SKM-1 treated with dmso at 0.1 percent for 144 hours (cell line): ENCODE data around the gene FBLIM1.

ENCODE experiments used
- DNase-seq: peaks from one replicate; lab custom pipeline; 2025; ENCODE audit not compliant: unreplicated experiment; lab: John Stamatoyannopoulos, UW

Gene FBLIM1

DNA sequence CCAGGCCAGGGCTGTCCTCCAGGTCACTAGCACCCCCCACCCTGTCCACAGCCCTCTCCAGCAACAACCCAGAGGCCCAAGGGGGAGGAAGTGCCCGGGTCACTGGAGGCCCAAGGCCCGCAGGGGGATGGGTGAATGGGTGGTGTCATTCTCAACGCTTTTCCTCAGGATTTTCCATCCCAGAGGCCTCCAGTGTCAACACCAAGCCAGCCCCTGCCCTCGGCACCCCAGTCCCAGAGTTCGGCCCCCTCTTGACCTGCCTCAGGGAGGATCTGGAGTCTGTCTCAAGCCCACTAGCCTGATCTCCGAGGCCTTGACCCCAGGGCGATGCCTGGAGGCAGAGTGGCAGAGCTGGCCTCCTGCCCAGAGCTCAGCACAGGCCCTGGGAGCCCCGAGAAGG is 11.2 kb upstream of the FBLIM1 start:
- DNase-seq: no peak

DNA sequence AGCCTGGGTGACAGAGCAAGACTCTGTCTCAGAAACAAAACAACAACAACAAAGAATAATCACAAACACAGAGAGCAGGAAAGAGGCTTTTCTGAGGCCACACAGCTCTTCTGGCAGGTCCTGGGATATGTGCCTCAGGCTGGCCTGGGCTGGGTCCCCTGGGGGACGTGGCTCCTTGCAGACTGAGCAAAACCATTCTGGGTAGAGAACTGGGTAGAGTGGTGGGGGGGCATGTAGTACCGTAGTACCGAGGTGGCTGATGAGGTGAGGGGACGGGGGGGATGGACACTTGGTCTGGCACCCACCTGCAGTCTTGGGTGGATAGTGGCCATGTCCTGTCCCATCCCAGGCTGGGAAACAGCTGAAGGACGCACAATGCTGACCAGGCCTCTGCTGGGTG is 10.3 kb upstream of the FBLIM1 start:
- DNase-seq: no peak

DNA sequence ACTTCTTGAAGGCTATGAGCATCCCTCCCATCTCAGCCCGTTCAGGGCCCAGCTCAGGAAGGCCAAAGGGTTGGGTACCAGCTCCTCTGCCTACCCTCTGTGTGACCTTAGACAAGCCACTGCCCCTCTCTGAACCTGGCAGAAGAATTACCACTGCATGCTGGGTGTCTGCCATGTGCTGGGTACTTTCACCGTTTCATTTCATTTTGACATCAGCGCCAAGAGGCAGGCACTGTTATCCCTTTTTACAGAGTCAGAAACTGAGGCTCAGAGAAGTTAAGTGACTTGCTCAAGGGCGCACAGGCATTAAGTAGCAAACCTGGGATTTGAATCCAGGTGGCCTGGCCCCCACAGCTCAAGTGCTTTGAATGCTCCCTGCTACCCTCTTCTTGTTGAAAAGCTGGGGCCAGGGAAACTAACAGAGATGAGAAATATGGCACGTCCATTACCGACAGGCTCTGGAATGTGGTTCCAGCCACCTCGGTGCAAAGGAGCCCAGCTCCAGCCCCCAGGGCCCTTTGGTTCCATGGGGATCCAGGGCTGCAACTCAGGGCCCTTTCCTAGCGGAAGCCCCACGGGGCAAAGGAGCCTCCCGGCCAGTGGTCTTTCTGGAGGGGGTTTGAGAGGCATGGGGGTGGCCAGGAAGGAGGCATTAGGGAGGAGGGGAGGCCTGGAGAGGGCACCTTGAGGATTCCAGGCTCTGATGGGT is 9.8 kb upstream of the FBLIM1 start:
- DNase-seq: no peak

DNA sequence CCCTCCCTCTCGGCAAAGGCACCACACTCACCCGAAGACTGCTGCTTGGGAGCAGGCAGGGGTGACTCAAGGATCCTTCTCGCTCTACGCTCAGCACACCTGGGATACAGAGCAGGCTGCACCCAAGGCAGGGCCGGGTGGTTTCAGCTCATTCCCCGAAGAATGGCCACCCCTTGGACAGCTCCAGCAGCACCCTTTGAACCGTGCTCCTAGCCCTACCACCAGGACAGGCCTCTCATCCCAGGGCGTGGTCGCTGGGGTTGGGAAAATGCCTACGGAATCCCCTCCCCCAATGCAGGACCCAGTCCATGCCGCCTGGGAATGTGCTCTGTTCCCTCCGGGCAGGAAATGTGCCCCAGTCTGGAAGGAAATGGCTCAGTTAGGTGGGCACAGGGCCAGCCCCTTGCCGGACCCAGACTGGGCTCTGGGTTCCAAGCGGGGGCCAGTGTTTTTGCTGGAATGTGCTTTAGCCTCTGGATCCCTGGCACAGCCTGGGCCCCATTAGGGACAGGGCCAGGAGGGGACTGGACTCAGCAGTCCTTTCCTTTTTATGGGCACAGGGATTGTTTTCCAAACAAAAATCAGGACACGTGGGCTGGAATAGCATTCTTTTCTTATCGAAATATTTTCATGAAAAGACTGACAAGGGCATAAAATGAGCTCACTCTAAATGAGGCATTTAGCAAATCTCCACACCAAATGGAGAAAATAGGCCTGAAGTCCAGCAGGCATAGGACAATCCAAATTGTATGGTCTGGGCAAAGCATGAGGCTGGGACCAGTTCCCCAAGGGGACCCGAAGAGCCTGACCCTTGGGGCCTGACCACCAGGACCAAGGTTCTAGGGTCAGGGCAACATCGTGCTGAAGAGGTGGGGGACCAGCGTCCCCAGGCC is 8.9 kb upstream of the FBLIM1 start:
- no peak for DNase-seq

DNA sequence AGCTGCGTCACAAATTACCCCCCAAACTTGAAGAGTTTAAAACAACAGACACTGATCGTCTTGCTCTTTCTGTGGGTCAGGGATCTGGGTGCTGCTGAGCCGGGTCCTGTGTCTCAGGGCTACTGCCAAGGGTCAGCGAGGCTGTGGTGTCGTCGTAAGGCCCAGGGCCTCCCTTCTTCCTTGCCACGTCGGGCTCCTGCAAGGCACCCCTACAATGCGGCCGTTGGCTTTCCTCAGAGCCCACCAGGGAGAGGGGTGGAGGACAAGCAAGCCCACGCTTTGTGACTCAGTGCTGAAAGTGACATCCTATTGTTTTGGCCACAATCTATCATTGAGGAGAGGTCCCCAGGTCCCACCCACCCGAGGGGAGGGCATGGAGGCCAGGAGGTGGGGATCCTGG is 7.7 kb upstream of the FBLIM1 start:
- DNase-seq: no peak

DNA sequence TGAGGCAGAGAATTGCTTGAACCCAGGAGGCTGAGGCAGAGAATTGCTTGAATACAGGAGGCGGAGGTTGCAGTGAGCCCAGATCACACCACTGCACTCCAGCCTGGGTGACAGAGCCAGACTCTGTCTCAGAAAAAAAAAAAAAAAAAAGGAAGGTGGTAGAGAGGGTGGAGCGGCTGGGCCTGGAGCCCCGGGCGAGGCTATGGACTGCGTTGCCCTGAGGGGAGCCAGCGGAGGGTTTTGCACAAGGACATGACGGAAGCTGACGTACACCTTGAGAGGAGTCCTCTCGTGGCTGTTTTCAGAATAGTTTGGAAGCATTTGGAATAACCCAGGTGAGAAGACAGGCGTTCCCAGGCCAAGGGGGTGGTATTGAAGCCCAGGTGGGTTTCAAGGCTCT is 6.9 kb upstream of the FBLIM1 start:
- no peak for DNase-seq

DNA sequence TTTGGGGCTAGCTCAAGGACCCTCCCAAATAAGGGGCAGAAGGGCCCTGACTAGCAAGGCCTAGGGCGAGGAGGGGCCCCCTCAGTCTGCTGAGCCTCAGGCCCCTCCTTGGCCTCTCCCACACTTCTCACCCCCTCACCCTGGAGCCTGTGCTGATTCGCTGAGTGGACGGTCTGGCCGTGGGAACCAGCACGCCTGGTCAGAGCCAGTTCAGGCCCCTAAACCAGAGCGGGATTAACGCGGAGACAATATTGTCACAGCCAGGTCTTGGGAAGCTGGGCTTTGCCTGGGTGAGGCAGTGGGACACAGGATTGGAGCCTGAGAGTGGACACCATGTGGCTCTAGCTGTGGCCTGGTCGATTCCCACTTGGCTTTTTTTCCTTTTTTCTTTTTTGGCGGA is 4.8 kb upstream of the FBLIM1 start:
- no peak for DNase-seq

DNA sequence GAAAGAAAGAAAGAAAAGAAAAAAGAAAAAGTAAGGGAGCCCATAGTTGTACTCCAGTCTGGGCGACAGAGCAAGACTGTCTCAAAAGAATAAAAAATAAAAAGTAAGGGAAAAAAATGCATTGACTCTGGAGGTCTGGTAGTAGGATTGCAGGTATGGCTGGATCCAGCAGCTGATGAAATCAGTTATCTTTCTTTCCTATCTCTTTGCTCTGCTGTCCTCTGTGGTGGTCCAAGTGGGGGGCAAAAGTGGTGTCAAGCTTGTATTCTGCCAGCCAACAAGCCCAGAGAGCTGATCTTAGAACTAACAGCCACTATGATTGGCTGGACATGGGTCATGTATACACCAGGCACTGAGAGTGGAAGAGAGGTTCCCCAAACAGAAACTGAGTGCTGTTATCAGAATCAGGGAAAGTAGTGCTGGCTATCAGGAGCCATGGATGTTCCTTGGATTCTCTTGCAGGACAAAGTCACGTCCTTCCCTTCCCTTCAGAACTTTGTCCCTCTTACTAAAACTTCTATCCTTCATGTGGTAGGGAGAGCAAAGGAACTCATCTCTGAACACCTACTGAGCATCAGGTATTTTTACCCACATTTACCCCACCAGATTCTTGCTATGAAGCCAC is 3.5 kb upstream of the FBLIM1 start:
- DNase-seq: no peak

DNA sequence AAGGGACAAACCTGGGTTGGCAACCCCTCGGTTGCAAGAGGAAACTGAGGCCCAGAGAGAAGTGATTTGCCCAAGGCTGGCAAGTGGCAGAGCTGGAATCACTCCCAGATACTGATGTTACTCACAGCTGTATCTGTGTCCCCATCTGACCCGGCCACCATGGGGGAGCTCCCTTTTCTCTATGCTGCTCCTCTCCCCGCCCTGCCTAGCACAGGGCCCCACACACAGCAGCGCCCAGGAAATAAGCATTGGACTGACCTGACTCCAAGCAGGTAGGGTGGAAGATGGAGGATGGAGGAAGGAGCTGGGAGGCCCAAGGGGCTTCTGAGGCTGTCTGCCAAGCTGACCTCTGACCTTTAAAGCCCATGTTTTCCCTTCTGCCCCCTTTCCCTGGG is 3.0 kb upstream of the FBLIM1 start:
- DNase-seq: no peak

DNA sequence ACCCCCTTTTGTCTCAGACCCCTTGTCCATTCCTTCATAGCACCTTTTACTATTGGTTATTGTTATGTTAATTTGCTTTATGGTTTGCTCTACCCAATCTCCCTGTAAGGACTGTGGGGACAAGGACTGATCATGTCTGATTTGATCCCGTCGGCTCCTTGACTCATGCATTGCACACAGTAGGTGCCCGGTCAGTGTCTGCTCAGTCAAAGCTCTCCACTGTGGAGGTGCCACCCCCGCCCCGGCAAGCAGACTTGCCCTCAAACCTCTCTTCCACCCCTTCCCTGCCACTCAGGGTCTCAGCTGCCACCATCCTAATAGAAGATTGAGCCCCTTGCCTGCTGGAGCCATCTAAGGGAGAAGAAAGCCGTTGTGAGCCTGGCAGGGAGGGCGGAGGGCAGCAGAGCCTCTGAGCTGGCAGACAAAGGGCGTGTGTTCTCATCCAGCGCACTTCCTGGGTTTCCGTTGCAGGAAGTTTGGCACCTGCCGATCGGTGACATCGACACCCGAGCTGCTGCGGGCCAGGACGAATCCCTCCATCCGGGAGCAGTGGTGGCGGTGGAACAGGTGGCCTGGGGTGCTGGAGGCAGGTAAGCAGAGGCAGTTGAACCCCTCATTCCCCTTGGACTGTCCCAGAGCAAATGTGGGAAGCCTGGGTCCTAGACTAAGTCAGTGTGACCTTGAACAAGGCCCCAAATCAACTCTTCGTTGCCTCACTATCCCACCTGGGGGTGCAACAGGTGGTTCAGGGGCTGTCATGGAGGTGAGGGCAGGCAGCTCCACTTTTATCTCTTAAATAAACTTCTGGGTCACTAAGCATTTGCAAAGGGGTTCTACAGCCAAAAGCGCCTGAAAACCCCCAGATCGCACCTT is 2.2 kb upstream of the FBLIM1 start:
- DNase-seq: no peak

DNA sequence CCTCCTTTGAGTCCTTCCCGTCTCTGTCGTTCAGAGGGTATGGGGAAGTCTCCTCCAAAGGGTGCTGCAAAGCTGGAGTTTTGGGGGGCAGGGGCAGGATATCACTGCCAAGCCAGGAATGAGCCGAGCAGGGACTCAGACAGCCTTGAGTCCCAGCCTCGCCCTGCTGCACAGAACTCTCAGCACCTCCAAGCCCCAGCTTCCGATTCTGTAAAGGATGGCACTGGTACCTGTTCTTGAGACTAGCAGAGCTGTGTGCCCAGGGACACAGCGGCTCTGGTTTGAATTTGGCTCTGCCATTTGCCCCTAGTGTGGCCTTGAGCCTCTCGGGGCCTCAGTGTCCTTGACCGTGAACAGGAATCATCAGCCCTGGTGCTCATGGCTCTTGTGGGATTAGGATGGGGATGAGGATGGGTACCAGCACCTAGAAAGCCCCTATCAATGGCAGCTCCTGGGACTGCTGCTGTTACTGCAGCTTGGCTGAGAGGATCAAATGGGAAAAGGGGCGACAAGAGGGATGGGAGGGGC is 1.5 kb upstream of the FBLIM1 start:
- DNase-seq: no peak

DNA sequence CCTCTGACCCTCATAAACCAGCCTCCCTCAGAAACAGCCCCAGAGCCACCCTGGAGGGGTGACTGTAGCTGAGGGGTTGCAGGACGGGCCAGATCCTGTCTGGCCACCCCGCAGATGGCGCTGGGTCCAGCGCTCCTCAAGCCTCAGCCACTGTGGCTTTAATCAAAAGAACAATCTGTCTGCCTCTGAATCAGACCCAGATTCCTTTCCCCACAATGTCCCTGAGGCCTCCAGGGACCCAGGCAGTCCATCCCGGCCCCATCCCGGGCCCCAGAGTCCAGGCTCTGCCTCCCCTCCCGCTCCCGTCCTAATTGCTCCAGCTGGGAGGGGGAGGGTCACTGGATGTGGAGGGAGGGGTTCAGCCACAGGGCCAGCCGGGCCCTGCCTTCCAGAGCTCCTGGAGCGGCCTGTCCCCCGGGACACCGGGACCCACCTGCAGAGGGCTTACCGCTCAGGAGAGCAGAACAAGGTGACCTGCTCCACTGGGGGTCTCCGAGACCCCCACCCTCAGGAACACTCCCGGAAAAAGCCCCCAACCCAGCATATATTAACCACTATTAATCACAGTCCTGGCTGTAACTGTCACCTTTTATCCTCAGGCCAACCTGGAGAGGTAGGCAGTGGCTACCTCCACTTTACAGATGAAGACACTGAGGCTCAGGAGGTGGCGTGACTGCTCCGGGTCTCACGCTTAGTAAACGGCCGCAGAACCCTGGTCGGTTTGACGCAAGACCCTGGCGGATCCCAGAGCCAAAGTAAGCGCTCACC is 836 bp upstream of the FBLIM1 start:
- DNase-seq: no peak

DNA sequence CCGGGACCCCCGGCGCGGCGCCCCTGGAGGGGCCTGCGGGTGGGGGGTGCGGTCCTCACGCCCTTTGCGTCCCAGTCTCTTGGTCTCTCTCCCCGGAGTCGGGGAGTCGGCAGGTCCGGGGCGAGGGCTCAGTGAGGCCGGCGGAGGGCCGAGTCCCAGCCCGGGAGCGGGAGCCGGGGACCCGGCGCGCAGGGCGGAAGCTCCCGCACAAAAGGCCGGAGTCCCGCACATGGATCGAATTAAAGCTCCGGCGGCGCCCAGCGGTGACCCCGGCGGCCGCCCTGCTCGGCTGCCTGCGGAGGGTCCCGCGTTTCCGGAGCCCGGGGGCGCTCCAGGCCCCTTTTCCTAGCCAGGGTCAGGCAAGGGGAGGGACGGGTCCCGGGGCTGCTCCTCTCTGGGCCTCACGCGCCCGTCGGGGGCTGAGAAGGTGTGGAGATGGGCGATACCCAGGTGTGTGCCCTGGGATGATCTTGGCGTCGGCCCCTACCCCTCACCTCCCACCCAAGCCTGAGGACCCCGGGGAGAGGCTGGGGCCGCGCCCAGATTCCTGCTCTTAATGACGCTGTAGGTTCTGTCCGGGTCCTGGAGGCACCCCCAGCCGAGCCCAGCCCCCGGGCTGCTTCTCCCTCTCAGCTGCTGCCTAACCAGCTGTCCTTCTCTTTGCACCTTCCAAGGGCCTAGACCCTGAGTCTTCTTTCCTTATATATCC is 512 bp downstream of the FBLIM1 start:
- DNase-seq: no peak

DNA sequence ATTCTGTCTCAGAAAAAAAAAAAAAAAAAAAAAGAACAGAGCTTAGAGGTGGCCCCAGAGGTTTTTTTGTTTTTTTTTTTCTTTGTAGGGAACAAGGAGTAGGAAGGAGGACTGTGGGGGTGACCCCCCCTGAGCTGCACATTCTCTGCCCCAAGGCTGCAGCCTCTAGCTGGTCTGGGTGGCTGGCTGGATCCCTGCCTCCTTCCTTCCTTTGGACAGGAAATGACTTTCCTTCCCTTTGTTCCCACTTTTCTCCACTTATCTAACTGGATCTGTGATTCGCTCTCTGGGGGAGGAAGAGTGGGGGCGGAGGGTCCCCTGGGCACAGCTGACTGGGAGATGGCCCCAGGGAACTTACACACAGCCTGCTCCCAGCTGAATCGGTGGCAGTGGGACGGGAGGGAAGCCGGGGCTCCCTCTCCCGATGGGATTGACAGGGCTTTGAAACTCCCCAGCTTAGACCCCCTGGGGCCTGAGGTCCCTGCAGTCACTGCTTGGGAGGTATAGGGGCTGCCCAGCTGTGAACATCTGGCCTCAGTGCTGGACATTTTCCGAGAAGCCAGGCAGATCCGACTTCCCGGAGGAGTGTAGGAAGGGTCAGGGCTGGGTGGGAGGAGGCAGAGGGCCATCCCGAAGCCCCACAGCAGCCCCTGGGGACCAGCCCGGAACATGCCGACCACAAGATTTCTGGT is 2.1 kb downstream of the FBLIM1 start:
- DNase-seq: no peak

DNA sequence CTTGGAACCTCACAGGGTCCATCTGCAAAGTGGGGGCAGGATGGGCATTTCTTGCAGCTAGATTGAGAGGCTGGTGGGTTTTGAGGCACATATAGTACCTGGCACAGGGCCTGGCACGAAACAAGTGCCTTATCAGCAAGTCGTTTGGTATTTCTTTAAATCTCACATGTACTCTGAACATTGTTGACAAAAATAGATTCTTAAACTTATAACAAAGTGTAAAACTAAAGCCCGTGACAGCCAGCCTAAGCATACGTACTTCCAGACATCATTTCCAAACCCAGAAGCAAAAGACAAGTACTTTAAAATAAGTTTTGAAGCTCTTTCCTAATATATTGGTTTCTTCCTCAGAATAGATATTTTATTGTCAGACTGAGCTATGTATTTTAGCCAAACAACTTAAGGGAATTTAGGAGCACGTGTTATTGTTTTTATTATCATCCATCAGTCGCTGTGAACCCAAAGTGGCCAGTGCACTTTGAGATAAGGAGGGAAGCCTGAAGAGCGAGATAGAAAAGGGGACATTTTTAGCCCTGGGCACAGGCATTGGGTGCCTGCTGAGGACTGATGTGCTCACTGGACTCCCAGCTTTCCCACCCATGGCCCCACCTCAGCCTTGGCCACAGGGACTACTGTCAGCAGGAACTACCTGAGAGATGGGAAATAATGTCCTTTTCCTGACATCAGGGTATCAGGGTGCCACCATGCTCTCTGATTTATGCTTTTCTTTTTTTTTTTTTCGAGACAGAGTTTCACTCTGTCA is 3.0 kb downstream of the FBLIM1 start:
- DNase-seq: no peak

DNA sequence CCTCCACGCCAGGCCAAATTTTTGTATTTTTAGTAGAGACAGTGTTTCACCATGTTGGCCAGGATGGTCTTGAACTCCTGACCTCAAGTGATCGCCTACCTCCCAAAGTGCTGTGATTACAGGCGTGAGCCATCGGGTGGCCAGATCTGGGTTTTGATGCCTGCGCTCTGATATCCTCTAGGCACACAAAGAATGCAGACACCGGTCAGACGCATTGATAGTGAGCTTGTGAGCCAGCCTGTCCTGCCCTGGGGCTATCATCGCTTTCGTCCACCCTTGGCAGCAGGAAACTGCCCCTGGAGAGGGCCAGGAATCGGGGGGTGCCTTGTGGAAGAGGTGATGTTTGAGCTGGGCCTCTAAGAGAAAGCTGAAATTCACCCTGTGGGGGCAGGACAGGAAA is 4.0 kb downstream of the FBLIM1 start:
- no peak for DNase-seq

DNA sequence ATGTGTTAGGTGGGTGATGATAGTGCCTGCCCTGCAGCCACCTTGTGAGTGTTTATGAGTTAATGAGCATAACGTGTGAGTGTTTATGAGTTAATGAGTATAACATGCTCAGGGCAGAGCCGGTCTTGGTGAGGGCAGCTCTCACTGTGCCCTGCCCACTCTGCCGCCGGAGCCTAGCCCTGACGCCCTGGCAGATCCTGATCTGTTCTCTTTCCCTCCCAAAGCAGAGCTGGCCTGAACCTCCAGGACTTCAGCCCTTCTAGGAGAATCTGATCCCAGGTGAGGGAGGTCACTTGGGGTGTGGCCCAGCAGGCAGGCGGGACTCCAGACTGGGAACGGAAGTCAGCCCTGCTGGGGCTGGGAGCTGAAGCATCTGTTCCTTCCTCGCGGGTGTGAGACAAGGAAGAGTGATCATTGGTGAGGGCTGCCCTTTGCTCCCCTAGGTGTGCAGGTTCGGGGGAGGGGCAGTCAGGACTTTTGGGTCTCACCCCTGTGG is 5.7 kb downstream of the FBLIM1 start:
- no peak for DNase-seq

DNA sequence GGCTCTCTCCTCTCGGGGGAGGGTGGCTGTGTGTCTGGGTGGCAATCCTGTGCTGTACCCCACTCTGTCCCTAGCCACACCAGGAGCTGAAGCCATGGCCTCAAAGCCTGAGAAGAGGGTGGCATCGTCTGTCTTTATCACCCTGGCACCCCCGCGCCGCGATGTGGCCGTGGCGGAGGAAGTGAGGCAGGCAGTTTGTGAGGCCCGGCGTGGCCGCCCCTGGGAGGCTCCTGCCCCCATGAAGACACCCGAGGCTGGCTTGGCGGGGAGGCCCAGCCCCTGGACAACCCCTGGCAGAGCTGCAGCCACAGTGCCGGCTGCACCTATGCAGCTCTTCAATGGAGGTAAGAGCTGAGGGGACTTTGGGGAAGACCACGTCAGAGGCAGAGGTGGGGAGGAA is 6.3 kb downstream of the FBLIM1 start:
- DNase-seq: no peak
